Panc1 (cell line): Measurements from ENCODE around the gene TNFRSF18. TPM values are rescaled to one million over a fixed set of nuclear protein-coding genes. Genes with fewer than 3 reads are reported as not detected.

Experiments used
- ATAC-seq: fragments of 200-7000 bp; cut with Tn5 transposase; 2 replicates; pipeline ENCODE4 v1.9.1; 2020; ENCODE audit warnings: mild to moderate bottlenecking, moderate library complexity
- BruUV-seq: library from RNA; stranded (reverse); fragments of 400-500 nt; replicated peaks from 2 replicates; lab custom pipeline; 2021; lab: Mats Ljungman, UMichigan
- CTCF ChIA-PET: fragments of 300-600 bp; sonication (Branson Sonifier 250); formaldehyde crosslinking; loops from one replicate; lab custom pipeline; 2022; ENCODE audit warnings: antibody characterized with exemption; lab: Charles Lee
- POLR2A ChIA-PET: fragments of 300-600 bp; sonication (Branson Sonifier 250); formaldehyde crosslinking; loops from one replicate; lab custom pipeline; 2022; ENCODE audit warnings: antibody characterized with exemption; lab: Charles Lee
- DNase-seq: peaks from one replicate; pipeline ENCODE4 v3.0.0-alpha.2; 2010; ENCODE audit warnings: low read depth, low spot score
- H3K27ac ChIP-seq: 2 replicates; pipeline ENCODE4 v1.5.1; 2011; ENCODE audit warnings: mild to moderate bottlenecking, low read length, inconsistent platforms
- H3K27me3 ChIP-seq: fragments of 200-500 bp; sonication (Bioruptor generic); 2 replicates; pipeline ENCODE4 v1.6.0; 2014; ENCODE audit warnings: low read length, inconsistent platforms; ENCODE audit not compliant: control insufficient read depth, insufficient read depth
- H3K36me3 ChIP-seq: fragments of 200-500 bp; sonication (Bioruptor generic); 2 replicates; pipeline ENCODE4 v1.5.1; 2014; ENCODE audit warnings: inconsistent platforms, mild to moderate bottlenecking, low read length, moderate library complexity; ENCODE audit not compliant: control insufficient read depth, insufficient read depth
- H3K4me1 ChIP-seq: 2 replicates; pipeline ENCODE4 v1.5.1; 2011; ENCODE audit warnings: inconsistent platforms, mild to moderate bottlenecking, low read length, moderate library complexity; ENCODE audit not compliant: control insufficient read depth, insufficient read depth
- H3K4me3 ChIP-seq, 2 experiments: 2 replicates each; pipeline ENCODE4 v1.5.1; 2011 to 2012; ENCODE audit warnings: low read depth in 2 of 2, low read length in 2 of 2, mild to moderate bottlenecking in 2 of 2, inconsistent platforms in 1 of 2, moderate library complexity in 1 of 2
- H3K9me3 ChIP-seq: fragments of 200-500 bp; sonication (Bioruptor generic); 2 replicates; pipeline ENCODE4 v1.5.1; 2014; ENCODE audit warnings: low read depth, mild to moderate bottlenecking, inconsistent platforms, low read length, moderate library complexity; ENCODE audit not compliant: control insufficient read depth, insufficient read depth
- CTCF ChIP-seq: fragments of 450-650 bp; IDR thresholded peaks from 2 replicates; pipeline ENCODE4 v1.5.1; 2017; ENCODE audit warnings: mild to moderate bottlenecking
- POLR2AphosphoS5 ChIP-seq: IDR thresholded peaks from 2 replicates; pipeline ENCODE4 v1.6.1; 2012; ENCODE audit warnings: mild to moderate bottlenecking, low read depth, low read length, moderate library complexity
- REST ChIP-seq, 2 experiments: IDR thresholded peaks; 2 replicates each; pipeline ENCODE4 v1.6.1; 2011 to 2012; ENCODE audit warnings: low read depth in 2 of 2, control low read depth in 1 of 2, low read length in 1 of 2, mild to moderate bottlenecking in 1 of 2, moderate library complexity in 1 of 2; ENCODE audit not compliant: insufficient read depth in 1 of 2
- SIN3A ChIP-seq: IDR thresholded peaks from 2 replicates; pipeline ENCODE4 v1.6.1; 2012; ENCODE audit warnings: low read depth, mild to moderate bottlenecking, low read length, moderate library complexity, borderline replicate concordance; ENCODE audit not compliant: insufficient read depth
- TCF7L2 ChIP-seq: IDR thresholded peaks from 2 replicates; pipeline ENCODE4 v1.6.1; 2011; ENCODE audit warnings: mild to moderate bottlenecking, low read depth, low read length, inconsistent platforms
- in situ Hi-C: cut with HindIII; loops from 2 replicates; pipeline ENCODE4 v1.10.0; 2016; ENCODE audit warnings: low sequenced_read_pairs, low pct_unique_long_range_greater_than_20kb
- intact Hi-C: fragments of 100-400 bp; cut with micrococcal nuclease; formaldehyde crosslinking; loops from one replicate; pipeline ENCODE4 v1.10.0; 2022; ENCODE audit not compliant: unreplicated experiment
- total RNA-seq: library from RNA; stranded (reverse); gene quantifications from one replicate; pipeline ENCODE4 v1.2.1, GENCODE V29; 2021; ENCODE audit not compliant: unreplicated experiment

TNFRSF18 gene
- total RNA-seq, 1 experiment from 2014 or later: 4.3 TPM

GRCh38 chr1:1157033-1157365 lies 49.4 kb downstream of the TNFRSF18 start:
- ATAC-seq: peak; percentile 44; the same call in 1 of the 2 replicates
- no TSS peak for BruUV-seq
- Histone ChIP-seq H3K27me3 (no peaks in the 10 kb centered on the region), H3K4me1 (peaks cover 12% of the 10 kb centered on the region), H3K4me3 (no peak overlapping the region), H3K9me3 (no peaks in the 10 kb centered on the region), H3K27ac (no peak overlapping the region), H3K36me3 (no peaks in the 10 kb centered on the region; the same call in 1 of the 2 replicates)
- TF ChIP-seq TCF7L2 (no peak), SIN3A (no peak), POLR2AphosphoS5 (no peak), REST (IDR thresholded peaks at IDR 0.05; ENCODE audit: insufficient read depth in 1 of 2, low read depth in 2 of 2, low read length in 1 of 2) (no peak), CTCF (no peak)
- ChIA-PET POLR2A (no interaction called here), CTCF (no interaction called here)
- intact Hi-C loops: no loop called here
- no peak for DNase-seq
- in situ Hi-C loops: no loop called here

GRCh38 chr1:1156140-1157032 lies 50.0 kb downstream of the TNFRSF18 start:
- POLR2A ChIA-PET: interaction anchor here (0.6 kb wide), 1 partner anchor 166 kb away, joined by 9 read pairs; no protein-coding TSS in a partner anchor
- intact Hi-C loops: no loop called here
- no peak for DNase-seq
- Histone ChIP-seq H3K36me3 (no peaks in the 10 kb centered on the region; the same call in 1 of the 2 replicates), H3K27ac (no peak overlapping the region), H3K9me3 (no peaks in the 10 kb centered on the region), H3K27me3 (no peaks in the 10 kb centered on the region), H3K4me3 (no peak overlapping the region), H3K4me1 (peaks cover 12% of the 10 kb centered on the region)
- CTCF ChIA-PET: no interaction called here
- TF ChIP-seq CTCF (no peak), REST (IDR thresholded peaks at IDR 0.05; ENCODE audit: insufficient read depth in 1 of 2, low read depth in 2 of 2, low read length in 1 of 2) (no peak), SIN3A (no peak), POLR2AphosphoS5 (no peak), TCF7L2 (no peak)
- BruUV-seq: no TSS peak
- in situ Hi-C loops: no loop called here
- no peak for ATAC-seq
